Central memory CD8-positive, alpha-beta T cell (primary cell): Measurements from ENCODE around the gene TRIO.
"Not testable (repeated sequence)": the region's sequence is repeated elsewhere in the genome, so short reads cannot be mapped to it uniquely, and the experiment has no call there.

Source experiments
- ATAC-seq: fragments of 150-1000 bp; cut with Tn5 transposase; replicated peaks from 2 replicates; pipeline ENCODE4 v1.10.0; 2022; ENCODE audit warnings: mild to moderate bottlenecking, moderate FRiP score, moderate number of reproducible peaks; ENCODE audit not compliant: poor library complexity, severe bottlenecking; ENCODE audit errors: extremely low read depth
- DNase-seq, 2 donors: peaks; one replicate each; pipeline ENCODE4 v3.0.0; 2021; ENCODE audit warnings: low spot score in 2 of 2
- H3K27ac Mint-ChIP-seq: one replicate; pipeline ENCODE4 v1.8.0; 2022; ENCODE audit warnings: low read depth, mild to moderate bottlenecking, moderate library complexity, mixed read lengths
- H3K27me3 Mint-ChIP-seq: one replicate; pipeline ENCODE4 v1.8.0; 2022; ENCODE audit warnings: mixed read lengths
- H3K36me3 Mint-ChIP-seq: one replicate; pipeline ENCODE4 v1.8.0; 2022; ENCODE audit warnings: mild to moderate bottlenecking, moderate library complexity, mixed read lengths; ENCODE audit not compliant: insufficient read depth
- H3K4me1 Mint-ChIP-seq: one replicate; pipeline ENCODE4 v1.8.0; 2022; ENCODE audit warnings: mixed read lengths
- H3K4me3 Mint-ChIP-seq: one replicate; pipeline ENCODE4 v1.8.0; 2022; ENCODE audit warnings: mild to moderate bottlenecking, moderate library complexity, mixed read lengths
- H3K9me3 Mint-ChIP-seq: one replicate; pipeline ENCODE4 v1.8.0; 2022; ENCODE audit warnings: mixed read lengths

TRIO gene

DNA sequence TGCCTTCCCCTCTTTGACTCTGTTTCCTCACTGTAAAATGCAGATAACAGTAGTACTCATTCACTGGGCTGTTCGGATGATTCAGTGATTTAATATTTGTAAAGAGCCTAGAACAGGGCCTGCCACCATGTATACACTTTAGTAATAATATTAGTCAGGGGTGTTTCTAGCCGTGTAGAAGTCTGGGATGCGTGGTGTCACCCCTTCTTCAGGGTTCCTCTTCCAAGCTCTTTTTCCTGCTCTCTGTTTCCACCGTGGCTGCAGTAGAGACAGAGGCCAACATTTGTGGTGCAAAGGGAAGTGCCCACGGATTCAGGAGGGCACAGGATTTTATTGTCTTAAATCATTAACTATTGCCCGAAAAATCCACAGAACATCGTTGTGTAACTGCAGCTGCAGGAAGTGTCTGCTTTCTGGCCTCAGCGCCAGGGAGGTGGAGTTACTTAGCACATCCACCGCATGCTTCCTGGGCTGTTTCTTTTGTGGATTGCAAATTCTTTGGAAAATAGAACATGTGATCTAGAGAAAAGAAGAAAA, 61.7 kb downstream of the TRIO start:
- H3K36me3 Mint-ChIP-seq = no peaks in the 10 kb centered on the region
- no peak for DNase-seq
- peak; percentile 6 for ATAC-seq
- H3K27ac Mint-ChIP-seq = no peak overlapping the region
- peaks cover 34% of the 10 kb centered on the region for H3K4me1 Mint-ChIP-seq
- peak overlapping the region; percentile 7 for H3K4me3 Mint-ChIP-seq
- H3K27me3 Mint-ChIP-seq = peaks cover 13% of the 10 kb centered on the region
- H3K9me3 Mint-ChIP-seq = no peaks in the 10 kb centered on the region

GRCh38 chr5:14206028-14206725, 63.0 kb downstream of the TRIO start:
- Mint-ChIP-seq H3K27me3 (peaks cover 16% of the 10 kb centered on the region), H3K36me3 (no peaks in the 10 kb centered on the region), H3K9me3 (no peaks in the 10 kb centered on the region), H3K4me3 (no peak overlapping the region), H3K27ac (peak overlapping the region; percentile 79), H3K4me1 (peaks cover 33% of the 10 kb centered on the region)
- ATAC-seq (no peak), DNase-seq (no peak)

DNA sequence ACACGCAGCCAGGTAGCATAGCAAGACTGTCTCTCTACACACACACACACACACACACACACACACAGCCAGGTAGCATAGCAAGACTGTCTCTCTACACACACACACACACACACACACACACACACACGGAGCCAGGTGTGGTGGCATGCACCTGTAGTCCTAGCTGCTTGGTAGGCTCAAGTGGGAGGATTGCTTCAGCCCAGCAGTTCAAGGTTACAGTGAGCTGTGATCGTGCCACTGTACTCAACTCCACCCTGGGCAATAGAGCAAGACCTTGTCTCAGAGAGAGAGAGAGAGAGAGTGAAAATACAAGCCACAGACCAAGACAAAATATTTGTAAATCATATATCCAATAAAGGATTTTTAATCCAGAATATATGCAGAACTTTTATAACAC, 64.3 kb downstream of the TRIO start:
- not testable (repeated sequence) for H3K36me3 Mint-ChIP-seq, ATAC-seq, H3K9me3 Mint-ChIP-seq, DNase-seq
- Mint-ChIP-seq H3K27ac (peak overlapping the region; percentile 79), H3K27me3 (peaks cover 16% of the 10 kb centered on the region), H3K4me1 (peaks cover 29% of the 10 kb centered on the region), H3K4me3 (peak overlapping the region; percentile 30)

DNA sequence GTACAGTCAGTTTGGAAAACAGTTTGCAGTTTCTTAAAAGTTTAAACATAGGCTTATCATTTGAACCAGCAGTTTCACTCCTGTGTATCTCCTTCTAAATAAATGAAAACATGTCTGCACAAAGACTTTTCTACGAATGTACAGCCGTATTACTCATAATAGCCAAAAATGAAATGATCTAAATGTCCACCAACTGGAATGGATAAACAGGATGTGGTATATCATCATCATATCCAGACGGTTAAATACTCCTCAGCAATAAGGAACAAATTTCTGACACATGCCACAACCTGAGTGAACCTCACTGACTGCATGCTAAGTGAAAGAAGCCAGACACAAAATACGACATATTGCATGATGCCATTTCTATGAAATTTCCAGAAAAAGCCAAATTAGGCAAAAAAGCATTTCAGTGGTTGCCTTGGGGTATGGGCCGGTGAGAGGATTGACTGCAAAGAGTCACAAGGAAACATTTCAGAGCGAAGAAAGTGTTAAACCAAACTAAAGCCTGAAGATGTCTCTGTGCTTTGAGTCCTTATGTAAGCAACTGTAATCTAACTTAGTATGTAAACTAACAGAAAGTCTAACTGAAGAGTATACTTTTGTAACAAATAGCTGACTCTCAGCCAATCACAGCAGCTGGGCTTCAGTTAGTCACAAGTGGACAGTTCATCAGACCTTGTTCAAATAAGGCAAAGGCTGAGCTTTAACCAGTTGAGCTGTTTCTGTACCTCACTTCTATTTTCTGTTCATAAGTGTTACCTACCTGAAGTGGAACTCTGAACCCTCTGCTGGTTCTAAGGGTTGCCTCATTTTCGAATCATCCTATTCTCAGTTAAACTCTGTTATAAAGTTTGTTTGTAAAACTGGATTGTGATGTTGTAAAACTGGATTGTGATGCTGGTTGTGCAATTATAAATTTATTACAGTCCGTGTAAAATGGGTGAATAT, 65.2 kb downstream of the TRIO start:
- peak; percentile 55 for ATAC-seq
- Mint-ChIP-seq H3K4me1 (peaks cover 29% of the 10 kb centered on the region), H3K9me3 (no peaks in the 10 kb centered on the region), H3K4me3 (no peak overlapping the region), H3K27ac (peak overlapping the region; percentile 79), H3K27me3 (peaks cover 16% of the 10 kb centered on the region), H3K36me3 (no peaks in the 10 kb centered on the region)
- no peak for DNase-seq

DNA sequence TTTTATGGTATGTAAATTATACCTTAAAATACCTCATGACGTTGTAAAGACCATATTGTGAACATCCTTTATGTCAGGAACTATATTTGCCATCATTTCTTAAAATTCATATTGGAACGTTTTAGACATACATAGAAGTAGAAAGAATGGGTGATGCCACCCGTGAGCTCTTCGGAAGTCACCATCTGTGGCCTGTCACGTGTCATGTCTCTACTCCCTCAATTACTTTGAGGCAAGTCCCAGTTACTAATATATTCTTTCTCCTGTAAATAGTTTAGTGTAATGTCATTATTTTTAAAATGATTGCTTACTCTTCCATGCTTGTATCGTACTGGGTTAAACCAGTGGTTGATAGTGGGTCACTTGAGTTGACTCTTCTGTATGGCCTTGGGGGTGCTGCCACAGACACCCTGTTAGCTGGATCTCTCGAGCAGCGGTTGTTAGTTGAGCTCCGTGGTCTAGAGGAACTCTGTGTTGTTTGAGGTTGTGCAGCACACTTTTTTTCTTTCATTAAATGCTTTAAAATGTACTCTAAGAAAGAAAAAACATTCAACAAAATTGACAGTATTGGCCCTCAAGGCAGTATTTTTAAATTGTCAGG, 66.2 kb downstream of the TRIO start:
- no peaks in the 10 kb centered on the region for H3K9me3 Mint-ChIP-seq
- peaks cover 16% of the 10 kb centered on the region for H3K27me3 Mint-ChIP-seq
- peak; percentile 35 for ATAC-seq
- DNase-seq = no peak
- peak overlapping the region; percentile 54 for H3K27ac Mint-ChIP-seq
- no peak overlapping the region for H3K4me3 Mint-ChIP-seq
- H3K4me1 Mint-ChIP-seq = peaks cover 24% of the 10 kb centered on the region
- no peaks in the 10 kb centered on the region for H3K36me3 Mint-ChIP-seq

DNA sequence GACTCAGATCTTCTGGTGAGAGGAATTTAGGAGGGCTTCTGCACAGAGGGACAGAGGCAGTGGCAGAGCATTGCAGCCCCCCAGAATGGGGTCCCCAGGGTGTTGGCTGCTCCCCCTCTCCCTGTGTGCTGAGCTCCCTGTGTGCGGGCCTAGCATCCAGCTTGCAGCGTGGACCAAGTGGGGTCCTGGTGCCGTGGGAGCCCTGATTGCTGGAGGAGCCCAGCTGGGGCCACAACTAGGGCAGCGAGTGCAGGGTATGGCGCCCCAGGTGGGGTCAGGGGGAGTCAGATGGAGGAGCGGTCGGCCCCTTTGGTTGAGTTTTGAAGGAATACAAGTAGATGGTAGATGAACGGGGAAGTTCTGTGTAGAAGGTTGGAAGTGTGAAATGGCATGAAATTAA, 66.7 kb downstream of the TRIO start:
- DNase-seq (no peak), ATAC-seq (no peak)
- H3K27me3 Mint-ChIP-seq = peaks cover 16% of the 10 kb centered on the region
- no peak overlapping the region for H3K4me3 Mint-ChIP-seq
- H3K4me1 Mint-ChIP-seq = peaks cover 20% of the 10 kb centered on the region
- H3K9me3 Mint-ChIP-seq = no peaks in the 10 kb centered on the region
- H3K27ac Mint-ChIP-seq = peak overlapping the region; percentile 54
- H3K36me3 Mint-ChIP-seq = no peaks in the 10 kb centered on the region

DNA sequence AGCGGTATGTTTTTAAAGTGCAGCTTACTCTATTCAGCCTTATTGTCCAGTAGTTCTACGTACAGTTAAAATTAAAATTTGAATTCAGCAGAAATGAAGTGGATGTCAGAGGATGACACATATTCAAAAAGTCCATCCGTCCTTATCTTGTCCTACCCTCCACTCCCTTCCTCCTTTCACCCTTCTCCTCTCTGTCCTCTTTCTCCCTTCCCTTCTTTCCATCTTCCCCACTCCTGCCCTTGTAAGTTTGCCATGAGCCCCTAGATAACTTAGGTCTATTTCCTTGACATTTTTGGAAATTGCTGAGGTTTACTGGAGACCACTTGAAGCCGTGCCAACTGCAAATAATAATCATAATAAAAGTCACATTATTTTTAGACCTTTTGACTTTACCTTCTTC, 67.6 kb downstream of the TRIO start:
- no peaks in the 10 kb centered on the region for H3K9me3 Mint-ChIP-seq
- peaks cover 20% of the 10 kb centered on the region for H3K4me1 Mint-ChIP-seq
- H3K36me3 Mint-ChIP-seq = no peaks in the 10 kb centered on the region
- H3K4me3 Mint-ChIP-seq = no peak overlapping the region
- no peak for ATAC-seq
- peaks cover 20% of the 10 kb centered on the region for H3K27me3 Mint-ChIP-seq
- H3K27ac Mint-ChIP-seq = peak overlapping the region; percentile 16
- DNase-seq = no peak

DNA sequence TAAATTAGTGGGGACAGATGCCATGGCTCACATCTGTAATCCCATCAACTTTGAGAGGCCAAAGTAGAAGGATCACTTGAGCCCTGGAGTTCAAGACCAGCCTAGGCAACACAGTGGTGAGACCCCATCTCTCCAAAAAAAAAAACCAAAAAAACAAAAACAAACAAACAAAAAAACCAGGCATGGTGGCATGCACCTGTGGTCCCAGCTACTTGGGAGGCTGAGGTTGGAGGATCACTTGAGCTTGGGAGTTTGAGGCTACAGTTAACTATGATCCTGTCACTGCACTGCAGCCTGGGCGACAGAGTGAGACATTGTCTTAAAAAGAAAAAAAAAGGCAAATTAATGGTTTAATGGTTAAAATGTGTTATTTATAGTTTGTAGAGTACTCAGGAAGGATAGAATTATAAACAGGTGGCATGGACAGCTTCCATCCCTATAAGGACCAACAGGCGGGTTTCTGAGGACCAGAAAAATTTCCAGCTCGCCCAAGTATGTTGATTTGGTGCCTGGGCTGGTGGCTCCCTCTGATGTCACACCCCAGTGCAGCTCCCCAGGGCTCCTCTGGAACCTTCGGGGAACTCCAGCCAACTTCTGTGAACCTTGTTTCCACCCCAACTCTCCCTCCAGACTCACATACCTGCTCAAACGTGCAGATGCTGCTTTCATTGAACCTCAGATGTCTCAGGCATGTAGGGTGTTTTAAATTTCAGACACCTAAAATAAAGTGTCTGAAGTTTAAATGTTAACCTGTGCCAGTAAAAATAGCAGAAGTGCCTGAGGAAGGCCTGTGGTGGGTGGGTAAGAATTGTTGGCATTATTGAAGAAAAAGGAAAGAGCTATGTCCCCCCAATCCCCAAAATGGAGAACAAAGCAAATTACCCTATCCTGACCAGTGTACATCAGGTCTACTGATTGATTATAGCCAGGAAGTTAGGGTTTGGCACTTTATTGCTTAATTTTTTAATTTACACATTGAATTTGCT, 69.0 kb downstream of the TRIO start:
- no peak overlapping the region for H3K27ac Mint-ChIP-seq
- H3K4me3 Mint-ChIP-seq = no peak overlapping the region
- no peaks in the 10 kb centered on the region for H3K9me3 Mint-ChIP-seq
- ATAC-seq (no peak), DNase-seq (no peak)
- H3K36me3 Mint-ChIP-seq = no peaks in the 10 kb centered on the region
- peaks cover 15% of the 10 kb centered on the region for H3K4me1 Mint-ChIP-seq
- H3K27me3 Mint-ChIP-seq = peaks cover 17% of the 10 kb centered on the region

GRCh38 chr5:14212838-14213237, 69.7 kb downstream of the TRIO start:
- no peak overlapping the region for H3K4me3 Mint-ChIP-seq
- ATAC-seq (no peak), DNase-seq (no peak)
- H3K27ac Mint-ChIP-seq = no peak overlapping the region
- no peaks in the 10 kb centered on the region for H3K9me3 Mint-ChIP-seq
- peaks cover 12% of the 10 kb centered on the region for H3K4me1 Mint-ChIP-seq
- H3K27me3 Mint-ChIP-seq = peaks cover 17% of the 10 kb centered on the region
- H3K36me3 Mint-ChIP-seq = no peaks in the 10 kb centered on the region

DNA sequence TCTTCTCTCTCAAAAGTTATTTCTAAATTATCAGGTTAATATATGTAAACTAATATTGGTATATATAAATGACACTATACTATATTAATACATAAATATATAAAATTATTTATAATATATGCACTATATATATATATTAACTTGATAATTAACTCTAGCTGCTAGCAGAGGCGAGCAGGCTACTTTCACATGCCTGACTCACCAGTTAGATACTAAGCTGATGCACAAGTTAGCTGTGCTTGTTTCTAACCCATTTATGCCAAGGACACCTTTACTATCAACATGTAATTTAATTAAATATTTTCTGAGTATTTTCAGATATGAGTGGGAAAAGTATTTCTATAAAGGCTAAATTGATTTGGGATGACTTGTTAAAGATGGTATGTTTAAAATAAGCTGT, 70.1 kb downstream of the TRIO start:
- DNase-seq (no peak), ATAC-seq (no peak)
- H3K4me3 Mint-ChIP-seq = no peak overlapping the region
- H3K36me3 Mint-ChIP-seq = no peaks in the 10 kb centered on the region
- H3K4me1 Mint-ChIP-seq = peaks cover 8% of the 10 kb centered on the region
- H3K9me3 Mint-ChIP-seq = no peaks in the 10 kb centered on the region
- no peak overlapping the region for H3K27ac Mint-ChIP-seq
- peaks cover 17% of the 10 kb centered on the region for H3K27me3 Mint-ChIP-seq

GRCh38 chr5:14213813-14214585, 70.9 kb downstream of the TRIO start:
- ATAC-seq = no peak
- H3K4me1 Mint-ChIP-seq = peaks cover 6% of the 10 kb centered on the region
- H3K27ac Mint-ChIP-seq = no peak overlapping the region
- no peak for DNase-seq
- peaks cover 17% of the 10 kb centered on the region for H3K27me3 Mint-ChIP-seq
- no peaks in the 10 kb centered on the region for H3K9me3 Mint-ChIP-seq
- H3K4me3 Mint-ChIP-seq = no peak overlapping the region
- H3K36me3 Mint-ChIP-seq = no peaks in the 10 kb centered on the region
